ENCODE data around the gene KLF13. TPM values are rescaled to one million over a fixed set of nuclear protein-coding genes. Genes with fewer than 3 reads are reported as not detected.

Gene KLF13
- total RNA-seq, 1 experiment from 2014 or later: 32.9 TPM

GRCh38 chr15:31389576-31389975 is 62.9 kb downstream of the KLF13 start:
- Histone ChIP-seq H3K27ac (ENCODE audit: low read length) (no peak overlapping the region), H3K9me3 (ENCODE audit: low read length) (no peaks in the 10 kb centered on the region), H3K27me3 (ENCODE audit: low read length) (no peaks in the 10 kb centered on the region), H3K79me2 (ENCODE audit: low read length) (no peaks in the 10 kb centered on the region), H2AFZ (ENCODE audit: low read length) (no peak overlapping the region), H3K4me3 (ENCODE audit: low read length) (no peak overlapping the region), H4K20me1 (ENCODE audit: insufficient read depth, low read depth, low read length) (no peaks in the 10 kb centered on the region), H3K4me1 (ENCODE audit: low read length) (peaks cover 9% of the 10 kb centered on the region), H3K36me3 (ENCODE audit: insufficient read depth, low read length) (no peaks in the 10 kb centered on the region), H3K4me2 (ENCODE audit: low read depth, low read length, poor library complexity, severe bottlenecking) (no peak overlapping the region), H3K9me2 (replicated peaks; ENCODE audit: insufficient read depth, low read length) (no peaks in the 10 kb centered on the region), H3K9ac (ENCODE audit: low read length) (no peak overlapping the region)
- DNase-seq: no peak

- H3K9me2 ChIP-seq (replicated peaks; ENCODE audit: insufficient read depth, low read length): no peaks in the 10 kb centered on the region
- H2AFZ ChIP-seq (ENCODE audit: low read length): no peak overlapping the region
- DNase-seq: no peak
- H3K4me1 ChIP-seq (ENCODE audit: low read length): peaks cover 9% of the 10 kb centered on the region
- no peak overlapping the region for H3K4me2 ChIP-seq (ENCODE audit: low read depth, low read length, poor library complexity, severe bottlenecking)
- no peaks in the 10 kb centered on the region for H3K79me2 ChIP-seq (ENCODE audit: low read length)
- no peaks in the 10 kb centered on the region for H4K20me1 ChIP-seq (ENCODE audit: insufficient read depth, low read depth, low read length)
- H3K36me3 ChIP-seq (ENCODE audit: insufficient read depth, low read length): no peaks in the 10 kb centered on the region
- H3K9ac ChIP-seq (ENCODE audit: low read length): no peak overlapping the region
- no peaks in the 10 kb centered on the region for H3K27me3 ChIP-seq (ENCODE audit: low read length)
- no peak overlapping the region for H3K4me3 ChIP-seq (ENCODE audit: low read length)
- no peak overlapping the region for H3K27ac ChIP-seq (ENCODE audit: low read length)
- H3K9me3 ChIP-seq (ENCODE audit: low read length): no peaks in the 10 kb centered on the region
Measured at GRCh38 chr15:31390029-31390428, 63.4 kb downstream of the KLF13 start.

- Histone ChIP-seq H3K79me2 (ENCODE audit: low read length) (no peaks in the 10 kb centered on the region), H3K9me2 (replicated peaks; ENCODE audit: insufficient read depth, low read length) (no peaks in the 10 kb centered on the region), H3K4me2 (ENCODE audit: low read depth, low read length, poor library complexity, severe bottlenecking) (no peak overlapping the region), H3K4me1 (ENCODE audit: low read length) (peaks cover 13% of the 10 kb centered on the region), H3K9me3 (ENCODE audit: low read length) (no peaks in the 10 kb centered on the region), H3K36me3 (ENCODE audit: insufficient read depth, low read length) (no peaks in the 10 kb centered on the region), H3K9ac (ENCODE audit: low read length) (no peak overlapping the region), H3K27me3 (ENCODE audit: low read length) (no peaks in the 10 kb centered on the region), H3K4me3 (ENCODE audit: low read length) (no peak overlapping the region), H3K27ac (ENCODE audit: low read length) (no peak overlapping the region), H2AFZ (ENCODE audit: low read length) (no peak overlapping the region), H4K20me1 (ENCODE audit: insufficient read depth, low read depth, low read length) (no peaks in the 10 kb centered on the region)
- no peak for DNase-seq
Measured at GRCh38 chr15:31390777-31391486, 64.3 kb downstream of the KLF13 start.

GRCh38 chr15:31391687-31392671 is 65.3 kb downstream of the KLF13 start:
- Histone ChIP-seq H3K4me2 (ENCODE audit: low read depth, low read length, poor library complexity, severe bottlenecking) (peak overlapping the region; percentile 64), H3K4me3 (ENCODE audit: low read length) (peak overlapping the region; percentile 52)

GRCh38 chr15:31392761-31393401 is 66.2 kb downstream of the KLF13 start:
- Histone ChIP-seq H3K27ac (ENCODE audit: low read length) (no peak overlapping the region), H2AFZ (ENCODE audit: low read length) (no peak overlapping the region), H3K27me3 (ENCODE audit: low read length) (no peaks in the 10 kb centered on the region), H3K36me3 (ENCODE audit: insufficient read depth, low read length) (no peaks in the 10 kb centered on the region), H3K79me2 (ENCODE audit: low read length) (no peaks in the 10 kb centered on the region), H3K9me3 (ENCODE audit: low read length) (no peaks in the 10 kb centered on the region), H3K4me1 (ENCODE audit: low read length) (peaks cover 13% of the 10 kb centered on the region), H4K20me1 (ENCODE audit: insufficient read depth, low read depth, low read length) (no peaks in the 10 kb centered on the region), H3K9ac (ENCODE audit: low read length) (no peak overlapping the region), H3K9me2 (replicated peaks; ENCODE audit: insufficient read depth, low read length) (no peaks in the 10 kb centered on the region), H3K4me2 (ENCODE audit: low read depth, low read length, poor library complexity, severe bottlenecking) (no peak overlapping the region), H3K4me3 (ENCODE audit: low read length) (no peak overlapping the region)
- no peak for DNase-seq

More at GRCh38 chr15:31391687-31392671, 65.3 kb downstream of the KLF13 start:
- H3K27ac ChIP-seq (ENCODE audit: low read length): no peak overlapping the region
- H3K9ac ChIP-seq (ENCODE audit: low read length): peak overlapping the region; percentile 28
- peak; percentile 73 for DNase-seq
- peaks cover 13% of the 10 kb centered on the region for H3K4me1 ChIP-seq (ENCODE audit: low read length)
- H3K36me3 ChIP-seq (ENCODE audit: insufficient read depth, low read length): no peaks in the 10 kb centered on the region
- H2AFZ ChIP-seq (ENCODE audit: low read length): peak overlapping the region; percentile 34; the same call in 1 of the 2 replicates
- no peaks in the 10 kb centered on the region for H3K79me2 ChIP-seq (ENCODE audit: low read length)
- no peaks in the 10 kb centered on the region for H4K20me1 ChIP-seq (ENCODE audit: insufficient read depth, low read depth, low read length)
- H3K9me2 ChIP-seq (replicated peaks; ENCODE audit: insufficient read depth, low read length): no peaks in the 10 kb centered on the region
- no peaks in the 10 kb centered on the region for H3K9me3 ChIP-seq (ENCODE audit: low read length)
- H3K27me3 ChIP-seq (ENCODE audit: low read length): no peaks in the 10 kb centered on the region

GRCh38 chr15:31393444-31394091 is 66.9 kb downstream of the KLF13 start:
- H3K4me2 ChIP-seq (ENCODE audit: low read depth, low read length, poor library complexity, severe bottlenecking): no peak overlapping the region

GRCh38 chr15:31396881-31397560 is 70.4 kb downstream of the KLF13 start:
- H3K36me3 ChIP-seq (ENCODE audit: insufficient read depth, low read length): no peaks in the 10 kb centered on the region
- no peak overlapping the region for H3K4me2 ChIP-seq (ENCODE audit: low read depth, low read length, poor library complexity, severe bottlenecking)
- no peak overlapping the region for H2AFZ ChIP-seq (ENCODE audit: low read length)
- H3K9ac ChIP-seq (ENCODE audit: low read length): no peak overlapping the region
- H3K4me3 ChIP-seq (ENCODE audit: low read length): no peak overlapping the region
- no peaks in the 10 kb centered on the region for H3K9me2 ChIP-seq (replicated peaks; ENCODE audit: insufficient read depth, low read length)
- no peak overlapping the region for H3K27ac ChIP-seq (ENCODE audit: low read length)
- no peak for DNase-seq
- no peaks in the 10 kb centered on the region for H3K79me2 ChIP-seq (ENCODE audit: low read length)
- H4K20me1 ChIP-seq (ENCODE audit: insufficient read depth, low read depth, low read length): no peaks in the 10 kb centered on the region
- H3K4me1 ChIP-seq (ENCODE audit: low read length): peaks cover 9% of the 10 kb centered on the region
- no peaks in the 10 kb centered on the region for H3K27me3 ChIP-seq (ENCODE audit: low read length)
- H3K9me3 ChIP-seq (ENCODE audit: low read length): no peaks in the 10 kb centered on the region

More at GRCh38 chr15:31393444-31394091, 66.9 kb downstream of the KLF13 start:
- H3K4me1 ChIP-seq (ENCODE audit: low read length): peaks cover 13% of the 10 kb centered on the region
- no peaks in the 10 kb centered on the region for H3K79me2 ChIP-seq (ENCODE audit: low read length)
- H2AFZ ChIP-seq (ENCODE audit: low read length): no peak overlapping the region
- H4K20me1 ChIP-seq (ENCODE audit: insufficient read depth, low read depth, low read length): no peaks in the 10 kb centered on the region
- no peaks in the 10 kb centered on the region for H3K27me3 ChIP-seq (ENCODE audit: low read length)
- H3K36me3 ChIP-seq (ENCODE audit: insufficient read depth, low read length): no peaks in the 10 kb centered on the region
- H3K9me2 ChIP-seq (replicated peaks; ENCODE audit: insufficient read depth, low read length): no peaks in the 10 kb centered on the region
- H3K27ac ChIP-seq (ENCODE audit: low read length): no peak overlapping the region
- no peak for DNase-seq
- no peak overlapping the region for H3K9ac ChIP-seq (ENCODE audit: low read length)
- H3K9me3 ChIP-seq (ENCODE audit: low read length): no peaks in the 10 kb centered on the region
- no peak overlapping the region for H3K4me3 ChIP-seq (ENCODE audit: low read length)

Measured in Karpas-422 (cell line).